22Rv1 (cell line): ENCODE results near the gene CNTNAP2.

Source experiments
- CTCF ChIP-seq: fragments of 450-650 bp; IDR thresholded peaks from 2 replicates; pipeline ENCODE4 v1.5.1; 2017; ENCODE audit warnings: mild to moderate bottlenecking
- ZFX ChIP-seq: fragments of 450-650 bp; IDR thresholded peaks from 2 replicates; pipeline ENCODE4 v1.6.1; 2017; ENCODE audit warnings: antibody characterized with exemption, borderline replicate concordance

- TF ChIP-seq CTCF (no peak), ZFX (no peak)
Measured at GRCh38 chr7:147436718-147437117, 1320.1 kb downstream of the CNTNAP2 start.
